HUDEP-2 (cell line): ENCODE measurements around the gene ACTR5.

Source experiments
- DNase-seq, 76 experiments: peaks; one replicate each; lab custom pipeline; 2025; ENCODE audit not compliant: unreplicated experiment in 76 of 76; lab: John Stamatoyannopoulos, UW

Gene ACTR5

GRCh38 chr20:38728911-38729642 is 19.2 kb upstream of the ACTR5 start:
- DNase-seq: no peak

- DNase-seq: no peak
Observed at GRCh38 chr20:38729767-38730166, 18.5 kb upstream of the ACTR5 start.

GRCh38 chr20:38730167-38730988 is 17.9 kb upstream of the ACTR5 start:
- no peak for DNase-seq

- DNase-seq: peak in 61 of 76 experiments; percentile 9 to 71 (median 46)
Observed at GRCh38 chr20:38730989-38731737, 17.1 kb upstream of the ACTR5 start.

GRCh38 chr20:38731738-38732113 is 16.5 kb upstream of the ACTR5 start:
- no peak for DNase-seq

- no peak for DNase-seq
Observed at GRCh38 chr20:38732981-38733380, 15.3 kb upstream of the ACTR5 start.

- DNase-seq: no peak
Observed at GRCh38 chr20:38735172-38735571, 13.1 kb upstream of the ACTR5 start.

- no peak for DNase-seq
Observed at GRCh38 chr20:38737887-38738286, 10.4 kb upstream of the ACTR5 start.

- no peak for DNase-seq
Observed at GRCh38 chr20:38745757-38746156, 2.5 kb upstream of the ACTR5 start.

- no peak for DNase-seq
Observed at GRCh38 chr20:38747495-38748096, 664 bp upstream of the ACTR5 start.

- peak in 12 of 76 experiments; percentile 4 to 46 (median 14) for DNase-seq
Observed at GRCh38 chr20:38748861-38749149, 545 bp downstream of the ACTR5 start.

- DNase-seq: peak in 14 of 76 experiments; percentile 1 to 25 (median 10)
Observed at GRCh38 chr20:38751360-38751976, 3.2 kb downstream of the ACTR5 start.

- no peak for DNase-seq
Observed at GRCh38 chr20:38752029-38752428, 3.8 kb downstream of the ACTR5 start.

GRCh38 chr20:38754924-38755323 is 6.7 kb downstream of the ACTR5 start:
- no peak for DNase-seq

- no peak for DNase-seq
Observed at GRCh38 chr20:38755324-38755910, 7.2 kb downstream of the ACTR5 start.

GRCh38 chr20:38757145-38757775 is 9.0 kb downstream of the ACTR5 start:
- no peak for DNase-seq

GRCh38 chr20:38759106-38759505 is 10.8 kb downstream of the ACTR5 start:
- no peak for DNase-seq

- DNase-seq: no peak
Observed at GRCh38 chr20:38760978-38761377, 12.7 kb downstream of the ACTR5 start.

GRCh38 chr20:38762174-38762573 is 13.9 kb downstream of the ACTR5 start:
- no peak for DNase-seq

- no peak for DNase-seq
Observed at GRCh38 chr20:38763616-38764015, 15.4 kb downstream of the ACTR5 start.
